K562 (cell line): ENCODE results near the gene C22orf39. TPM values are rescaled to one million over a fixed set of nuclear protein-coding genes. Genes with fewer than 3 reads are reported as not detected.

Source experiments
- BRD4 ChIP-seq: fragments of 200-600 bp; sonication (generic); IDR thresholded peaks from 2 replicates; pipeline ENCODE4 v1.6.1; 2017; ENCODE audit warnings: inconsistent platforms
- CBX3 ChIP-seq, 2 experiments: IDR thresholded peaks; 1 replicate in 1 of 2; 2 replicates in 1 of 2; pipeline ENCODE4 v1.6.1; 2012; ENCODE audit warnings: inconsistent platforms in 2 of 2, low read length in 2 of 2, borderline replicate concordance in 1 of 2, control low read depth in 1 of 2
- CHD1 ChIP-seq: fragments of 200-600 bp; sonication (generic); IDR thresholded peaks from one replicate; pipeline ENCODE4 v1.6.1; 2012; ENCODE audit warnings: mild to moderate bottlenecking, moderate library complexity, low read length, inconsistent platforms
- E2F4 ChIP-seq: sonication (generic); formaldehyde crosslinking; IDR thresholded peaks from 2 replicates; pipeline ENCODE4 v1.8.0; 2022; ENCODE audit warnings: mild to moderate bottlenecking, low read depth, missing genetic modification reagents
- FOXK2 ChIP-seq, 2 experiments: fragments of 450-650 bp; IDR thresholded peaks in 1 of 2; conservative IDR thresholded peaks in 1 of 2; 2 replicates each; pipeline ENCODE4 v1.6.1; 2016; ENCODE audit warnings: low read depth in 2 of 2, mild to moderate bottlenecking in 1 of 2
- GTF2E2 ChIP-seq: fragments of 200-800 bp; sonication (Bioruptor generic); IDR thresholded peaks from 2 replicates; pipeline ENCODE4 v1.6.1; 2016; ENCODE audit warnings: missing genetic modification characterization, missing compliant biosample characterization
- ID3 ChIP-seq, 2 experiments: fragments of 250-450 bp in 1 of 2; fragments of 450-650 bp in 1 of 2; sonication (Bioruptor Pico) in 1 of 2; IDR thresholded peaks; 2 replicates each; pipeline versions ENCODE4 v1.6.1 to v1.8.0; 2016 to 2021; ENCODE audit warnings: mild to moderate bottlenecking in 2 of 2, moderate library complexity in 2 of 2, missing compliant biosample characterization in 1 of 2, missing genetic modification characterization in 1 of 2
- MAFK ChIP-seq: IDR thresholded peaks from 2 replicates; pipeline ENCODE4 v1.6.1; 2011; ENCODE audit warnings: low read length, improper control_type of control experiment
- NCOR1 ChIP-seq: fragments of 450-650 bp; IDR thresholded peaks from 2 replicates; pipeline ENCODE4 v1.6.1; 2016; ENCODE audit warnings: mild to moderate bottlenecking, moderate library complexity
- NR0B1 ChIP-seq: fragments of 450-650 bp; IDR thresholded peaks from one replicate; pipeline ENCODE4 v1.6.1; 2018; ENCODE audit warnings: mild to moderate bottlenecking, moderate library complexity; ENCODE audit not compliant: partially characterized antibody
- POLR3G ChIP-seq: IDR thresholded peaks from 2 replicates; pipeline ENCODE4 v1.6.1; 2011; ENCODE audit not compliant: insufficient read length, insufficient replicate concordance; ENCODE audit errors: extremely low read depth
- RBBP5 ChIP-seq: fragments of 200-600 bp; sonication (generic); IDR thresholded peaks from 2 replicates; pipeline ENCODE4 v1.6.1; 2012; ENCODE audit warnings: borderline replicate concordance, mild to moderate bottlenecking, low read length, control low read depth, inconsistent platforms; ENCODE audit not compliant: insufficient read depth, poor library complexity, severe bottlenecking
- RFX1 ChIP-seq: fragments of 450-650 bp; IDR thresholded peaks from 2 replicates; pipeline ENCODE4 v1.6.1; 2016; ENCODE audit warnings: mild to moderate bottlenecking, moderate library complexity
- RFX5 ChIP-seq: IDR thresholded peaks from 2 replicates; pipeline ENCODE4 v1.6.1; 2011; ENCODE audit warnings: low read depth, mild to moderate bottlenecking, improper control_type of control experiment, low read length
- SNRNP70 ChIP-seq: fragments of 200-400 bp; formaldehyde crosslinking; optimal IDR thresholded peaks from 2 replicates; pipeline ENCODE3; 2017; ENCODE audit warnings: low read depth, low read length
- TBL1XR1 ChIP-seq, 2 experiments: IDR thresholded peaks; 2 replicates each; pipeline ENCODE4 v1.6.1; 2012; ENCODE audit warnings: improper control_type of control experiment in 2 of 2, low read length in 2 of 2, mild to moderate bottlenecking in 1 of 2
- WHSC1 ChIP-seq: IDR thresholded peaks from one replicate; pipeline ENCODE4 v1.6.1; 2012; ENCODE audit warnings: low read length, control low read depth, inconsistent platforms
- ZNF217 ChIP-seq: sonication (generic); formaldehyde crosslinking; IDR thresholded peaks from 2 replicates; pipeline ENCODE4 v1.8.0; 2022; ENCODE audit warnings: mild to moderate bottlenecking, missing genetic modification reagents
- ZNF239 ChIP-seq: fragments of 250-450 bp; sonication (Bioruptor Pico); IDR thresholded peaks from 2 replicates; pipeline ENCODE4 v1.4.0; 2020; ENCODE audit warnings: mild to moderate bottlenecking
- ZNF449 ChIP-seq: fragments of 250-450 bp; sonication (Bioruptor Pico); IDR thresholded peaks from 2 replicates; pipeline ENCODE4 v1.8.0; 2022; ENCODE audit warnings: moderate library complexity, mild to moderate bottlenecking, inconsistent platforms
- ZNF584 ChIP-seq: fragments of 200-800 bp; sonication (Bioruptor generic); IDR thresholded peaks from 2 replicates; pipeline ENCODE4 v1.6.1; 2016; ENCODE audit warnings: low read depth, mild to moderate bottlenecking, missing genetic modification characterization, missing compliant biosample characterization
- ZNF740 ChIP-seq, 3 experiments: fragments of 200-800 bp in 1 of 3; sonication (Bioruptor generic) in 1 of 3; sonication (generic) in 1 of 3; formaldehyde crosslinking in 1 of 3; IDR thresholded peaks; 2 replicates each; pipeline versions ENCODE4 v1.6.1 to v1.8.0; 2016 to 2022; ENCODE audit warnings: mild to moderate bottlenecking in 2 of 3, missing compliant biosample characterization in 2 of 3, missing genetic modification characterization in 2 of 3, missing genetic modification reagents in 1 of 3
- polyA plus RNA-seq, 8 experiments: library from polyadenylated mRNA; depleted of rRNA in 4 of 8; stranded (reverse) in 5 of 8; unstranded in 3 of 8; fragments of >200 nt; fragmentation: Nextera tagmentation in 2 of 8; fragmentation: Illumina TruSeq in 1 of 8; extraction: Ambion mirVana in 2 of 8; extraction: Trizol in 1 of 8; gene quantifications; 2 replicates each; pipeline versions ENCODE4 v1.2.1 to v1.2.3, GENCODE V29; 2011 to 2014; ENCODE audit warnings: inconsistent platforms in 1 of 8, missing spikeins in 1 of 8
- total RNA-seq, 7 experiments: library from RNA; depleted of rRNA in 6 of 7; stranded (reverse); fragments of >200 nt in 6 of 7; fragmentation: Illumina TruSeq in 2 of 7; extraction: Trizol in 2 of 7; gene quantifications; 2 replicates each; pipeline versions ENCODE4 v1.2.1 to v1.2.3, GENCODE V29; 2011 to 2021; ENCODE audit warnings: low replicate concordance in 1 of 7

C22orf39 gene
- total and polyA plus RNA-seq, 9 of the 15 experiments (the other 6 are each of a cell fraction or from before 2014, with no cell fraction given): 20.4 to 139 (median 66.8) TPM

- TF ChIP-seq POLR3G: no peak
- TF ChIP-seq CBX3 (IDR thresholded peaks at IDR 0.05; ENCODE audit: borderline replicate concordance in 1 of 2, low read length in 2 of 2): no peak
- TF ChIP-seq ID3 (CRISPR knock-in tag; IDR thresholded peaks at IDR 0.05): no peak
- TF ChIP-seq ID3 (tag; IDR thresholded peaks at IDR 0.05): no peak
- no peak for TF ChIP-seq E2F4 (CRISPR knock-in tag)
- TF ChIP-seq ZNF239 (CRISPR knock-in tag): no peak
- TF ChIP-seq RBBP5: peak; percentile 27
- no peak for TF ChIP-seq BRD4
- TF ChIP-seq ZNF449 (CRISPR knock-in tag): no peak
- no peak for TF ChIP-seq RFX1
- TF ChIP-seq MAFK: no peak
- TF ChIP-seq NR0B1: no peak
- TF ChIP-seq ZNF740 (CRISPR knock-in tag; IDR thresholded peaks at IDR 0.05): 0 out of 2 replicates have a peak, but pooled peaks have one; percentile 22
- TF ChIP-seq ZNF740 (tag; IDR thresholded peaks at IDR 0.05): no peak
- TF ChIP-seq ZNF217: no peak
- no peak for TF ChIP-seq TBL1XR1 (IDR thresholded peaks at IDR 0.05; ENCODE audit: low read length in 2 of 2)
- no peak for TF ChIP-seq GTF2E2
- peak; percentile 82 for TF ChIP-seq SNRNP70
- no peak for TF ChIP-seq FOXK2 (conservative IDR thresholded peaks at IDR 0.05 in 1 of 2, IDR thresholded peaks at IDR 0.05 in 1 of 2; ENCODE audit: low read depth in 2 of 2)
- TF ChIP-seq NCOR1: no peak
- no peak for TF ChIP-seq RFX5
- no peak for TF ChIP-seq ZNF584 (CRISPR knock-in tag)
- peak; percentile 94 for TF ChIP-seq WHSC1
- TF ChIP-seq CHD1: no peak
Measured at GRCh38 chr22:19457828-19458428, 10.4 kb upstream of the C22orf39 start (continued).
